HepG2 (cell line): ENCODE results near the gene KBTBD2. TPM values are rescaled to one million over a fixed set of nuclear protein-coding genes. Genes with fewer than 3 reads are reported as not detected.

Experiments used
- ATAD3A ChIP-seq: sonication (generic); formaldehyde crosslinking; IDR thresholded peaks from 2 replicates; pipeline ENCODE4 v1.4.0; 2020; ENCODE audit warnings: missing genetic modification reagents
- BRF2 ChIP-seq: sonication (generic); formaldehyde crosslinking; IDR thresholded peaks from 2 replicates; pipeline ENCODE4 v1.8.1; 2022; ENCODE audit warnings: mild to moderate bottlenecking, missing genetic modification reagents
- CEBPZ ChIP-seq: IDR thresholded peaks from 2 replicates; pipeline ENCODE4 v1.6.1; 2012; ENCODE audit warnings: low read length, improper control_type of control experiment
- ELF3 ChIP-seq: IDR thresholded peaks from 2 replicates; pipeline ENCODE4 v1.6.1; 2016; ENCODE audit warnings: missing genetic modification reagents, missing compliant biosample characterization
- FOXJ3 ChIP-seq: sonication (generic); formaldehyde crosslinking; IDR thresholded peaks from 2 replicates; pipeline ENCODE4 v1.4.0; 2020; ENCODE audit warnings: missing genetic modification reagents, mild to moderate bottlenecking, borderline replicate concordance
- GATAD1 ChIP-seq: IDR thresholded peaks from 2 replicates; pipeline ENCODE4 v1.6.1; 2016; ENCODE audit warnings: missing genetic modification reagents, missing compliant biosample characterization
- MIXL1 ChIP-seq: IDR thresholded peaks from 2 replicates; pipeline ENCODE4 v1.6.1; 2016
- MXD4 ChIP-seq: IDR thresholded peaks from 2 replicates; pipeline ENCODE4 v1.6.1; 2016; ENCODE audit warnings: mild to moderate bottlenecking, missing biosample characterization, missing genetic modification reagents
- NR2F2 ChIP-seq: IDR thresholded peaks from 2 replicates; pipeline ENCODE4 v1.6.1; 2012; ENCODE audit warnings: low read depth, inconsistent platforms, borderline replicate concordance
- PHF5A ChIP-seq: IDR thresholded peaks from one replicate; pipeline ENCODE4 v1.6.1; 2018; ENCODE audit warnings: low read depth, missing genetic modification reagents; ENCODE audit not compliant: unreplicated experiment
- PRDM10 ChIP-seq: sonication (generic); formaldehyde crosslinking; IDR thresholded peaks from 2 replicates; pipeline ENCODE4 v1.4.0; 2020; ENCODE audit warnings: low read depth, missing genetic modification reagents
- REXO4 ChIP-seq: sonication (generic); formaldehyde crosslinking; IDR thresholded peaks from 2 replicates; pipeline ENCODE4 v1.8.0; 2022; ENCODE audit warnings: missing genetic modification reagents, mild to moderate bottlenecking, borderline replicate concordance
- SIN3B ChIP-seq: fragments of 150-350 bp; IDR thresholded peaks from 2 replicates; pipeline ENCODE4 v1.6.1; 2014; ENCODE audit warnings: low read length
- SMARCE1 ChIP-seq: fragments of 450-650 bp; IDR thresholded peaks from 2 replicates; pipeline ENCODE4 v1.6.1; 2017; ENCODE audit warnings: borderline replicate concordance
- TMF1 ChIP-seq: sonication (generic); formaldehyde crosslinking; IDR thresholded peaks from 2 replicates; pipeline ENCODE4 v1.8.1; 2022; ENCODE audit warnings: low read depth, missing genetic modification reagents
- TSC22D2 ChIP-seq: sonication (generic); formaldehyde crosslinking; IDR thresholded peaks from 2 replicates; pipeline ENCODE4 v1.5.1; 2020; ENCODE audit warnings: missing genetic modification reagents, mild to moderate bottlenecking, borderline replicate concordance
- ZBTB7B ChIP-seq: sonication (generic); formaldehyde crosslinking; IDR thresholded peaks from 2 replicates; pipeline ENCODE4 v1.4.0; 2020; ENCODE audit warnings: missing genetic modification reagents
- ZNF121 ChIP-seq: sonication (generic); formaldehyde crosslinking; IDR thresholded peaks from 2 replicates; pipeline ENCODE4 v1.5.0; 2020; ENCODE audit warnings: mild to moderate bottlenecking, missing genetic modification reagents
- ZNF256 ChIP-seq: sonication (generic); formaldehyde crosslinking; conservative IDR thresholded peaks from 2 replicates; pipeline ENCODE4 v1.4.0; 2020; ENCODE audit warnings: missing genetic modification reagents
- ZNF337 ChIP-seq: sonication (generic); formaldehyde crosslinking; IDR thresholded peaks from 2 replicates; pipeline ENCODE4 v1.5.1; 2020; ENCODE audit warnings: missing genetic modification reagents, low read depth, mild to moderate bottlenecking, borderline replicate concordance
- ZNF580 ChIP-seq: IDR thresholded peaks from 2 replicates; pipeline ENCODE4 v1.6.1; 2016; ENCODE audit warnings: low read depth, borderline replicate concordance
- polyA plus RNA-seq, 8 experiments: library from polyadenylated mRNA; depleted of rRNA in 3 of 8; stranded (reverse) in 7 of 8; unstranded in 1 of 8; fragments of >200 nt; fragmentation: Illumina TruSeq in 4 of 8; extraction: Trizol in 4 of 8; gene quantifications; 2 replicates each; pipeline versions ENCODE4 v1.2.1 to v1.2.3, GENCODE V29; 2011 to 2016; ENCODE audit warnings: low read depth in 4 of 8, missing spikeins in 1 of 8, mixed read lengths in 1 of 8; ENCODE audit not compliant: insufficient read depth in 1 of 8
- total RNA-seq, 5 experiments: library from RNA; depleted of rRNA; stranded (reverse); fragments of >200 nt; fragmentation: Illumina TruSeq; extraction: Trizol; gene quantifications; 2 replicates each; pipeline ENCODE4 v1.2.3, GENCODE V29; 2016; ENCODE audit warnings: low read depth in 1 of 5
- TF ChIP-seq, protein P1 (sequence below): sonication (generic); formaldehyde crosslinking; IDR thresholded peaks from 2 replicates; pipeline ENCODE4 v1.8.0; 2023; ENCODE audit warnings: mild to moderate bottlenecking, missing genetic modification reagents

KBTBD2 gene
- total and polyA plus RNA-seq, 2 of the 13 experiments (the other 11 are each of a cell fraction or from before 2014, with no cell fraction given): 24.0 to 25.2 TPM

GRCh38 chr7:32891043-32891799 lies at the start of gene KBTBD2 (continued):
- no peak for TF ChIP-seq ZNF580 (CRISPR knock-in tag)
- no peak for TF ChIP-seq ZNF337
- no peak for TF ChIP-seq MXD4
- no peak for TF ChIP-seq ZNF256 (CRISPR knock-in tag)
- no peak for TF ChIP-seq CEBPZ
- no peak; the same call in 1 of the 2 replicates for TF ChIP-seq NR2F2
- no peak for TF ChIP-seq TSC22D2 (CRISPR knock-in tag)
- TF ChIP-seq SMARCE1: no peak
- TF ChIP-seq TMF1 (CRISPR knock-in tag): 0 out of 2 replicates have a peak, but pooled peaks have one; percentile 16
- no peak for TF ChIP-seq GATAD1 (CRISPR knock-in tag)
- no peak for TF ChIP-seq PHF5A
- TF ChIP-seq SIN3B: no peak
- no peak for TF ChIP-seq PRDM10
- TF ChIP-seq BRF2: no peak
- TF ChIP-seq MIXL1 (CRISPR knock-in tag): no peak
- no peak for TF ChIP-seq REXO4 (CRISPR knock-in tag)
- TF ChIP-seq ATAD3A: no peak
- TF ChIP-seq FOXJ3 (CRISPR knock-in tag): no peak
- TF ChIP-seq ELF3 (CRISPR knock-in tag): no peak
- TF ChIP-seq, protein P1, sequence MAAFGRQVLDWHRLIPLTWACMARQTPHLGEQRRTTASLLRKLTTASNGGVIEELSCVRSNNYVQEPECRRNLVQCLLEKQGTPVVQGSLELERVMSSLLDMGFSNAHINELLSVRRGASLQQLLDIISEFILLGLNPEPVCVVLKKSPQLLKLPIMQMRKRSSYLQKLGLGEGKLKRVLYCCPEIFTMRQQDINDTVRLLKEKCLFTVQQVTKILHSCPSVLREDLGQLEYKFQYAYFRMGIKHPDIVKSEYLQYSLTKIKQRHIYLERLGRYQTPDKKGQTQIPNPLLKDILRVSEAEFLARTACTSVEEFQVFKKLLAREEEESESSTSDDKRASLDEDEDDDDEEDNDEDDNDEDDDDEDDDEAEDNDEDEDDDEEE (CRISPR knock-in tag): no peak
- peak; percentile 78 for TF ChIP-seq ZNF121
- no peak for TF ChIP-seq ZBTB7B
